HUDEP-2 (cell line): ENCODE data around the gene GRID2.

Experiments used
- DNase-seq, 76 experiments: peaks; one replicate each; lab custom pipeline; 2025; ENCODE audit not compliant: unreplicated experiment in 76 of 76; lab: John Stamatoyannopoulos, UW

Gene GRID2

DNA sequence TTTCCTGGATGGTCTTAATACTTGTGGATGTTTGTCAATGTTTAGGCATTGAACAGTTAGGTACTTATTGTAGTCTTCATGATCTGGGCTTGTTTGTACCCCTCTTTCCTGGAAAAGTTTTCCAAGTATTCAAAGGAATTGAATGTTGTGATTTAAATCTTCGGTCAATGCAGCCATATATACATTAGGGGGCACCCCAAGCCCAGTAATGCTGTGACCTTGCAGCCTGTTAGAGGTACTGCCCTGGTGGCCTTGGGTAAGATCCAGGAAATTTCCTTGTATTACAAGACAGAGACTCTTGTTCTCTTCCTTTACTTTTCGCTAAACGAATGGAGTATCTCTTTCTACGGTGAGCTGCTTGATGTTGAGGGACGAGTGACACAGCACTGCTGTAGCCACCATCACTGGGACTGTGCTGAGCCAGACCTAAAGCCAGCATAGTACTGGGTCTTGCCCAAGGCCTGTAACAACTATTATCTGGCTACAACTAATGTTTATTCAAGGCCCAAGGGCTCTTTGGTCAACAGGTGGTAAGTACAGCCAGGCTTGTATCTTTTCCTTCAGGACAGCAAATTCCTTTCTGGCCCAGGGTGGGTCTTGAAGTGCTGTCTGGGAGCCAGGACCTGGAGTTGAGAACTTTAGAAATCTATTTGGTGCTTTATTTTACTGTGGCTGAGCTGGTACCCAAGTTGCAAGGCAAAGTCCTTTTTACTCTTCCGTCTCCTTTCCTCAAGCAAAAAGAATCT is 1406.5 kb downstream of the GRID2 start:
- DNase-seq = no peak

DNA sequence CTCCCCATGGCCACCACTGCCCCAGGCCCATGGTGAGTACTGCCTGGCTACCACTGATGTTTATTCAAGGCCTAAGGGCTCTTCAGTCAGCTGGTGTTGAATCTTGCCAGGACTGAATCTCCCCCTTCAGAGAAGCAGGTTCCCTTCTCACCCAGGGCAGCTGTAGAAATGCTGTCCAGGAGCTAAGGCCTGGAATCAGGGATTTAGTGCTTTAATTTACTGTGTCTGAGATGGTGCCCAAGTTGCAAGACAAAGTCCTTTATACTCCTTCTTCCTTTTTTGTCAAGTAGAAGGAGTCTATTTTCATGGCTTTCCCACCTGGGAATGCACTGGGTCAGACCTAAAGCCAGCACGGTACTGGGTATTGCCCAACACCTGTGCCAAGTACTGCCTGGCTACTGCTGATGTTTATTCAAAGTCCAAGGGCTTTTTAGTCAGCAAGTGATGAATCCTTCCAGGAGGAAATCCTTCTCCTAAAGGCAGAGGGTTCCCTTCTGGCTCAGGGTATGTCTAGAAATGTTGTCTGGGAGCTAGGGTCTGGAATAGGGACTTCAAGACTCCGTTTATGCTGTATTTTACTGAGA is 1407.2 kb downstream of the GRID2 start:
- DNase-seq = no peak

DNA sequence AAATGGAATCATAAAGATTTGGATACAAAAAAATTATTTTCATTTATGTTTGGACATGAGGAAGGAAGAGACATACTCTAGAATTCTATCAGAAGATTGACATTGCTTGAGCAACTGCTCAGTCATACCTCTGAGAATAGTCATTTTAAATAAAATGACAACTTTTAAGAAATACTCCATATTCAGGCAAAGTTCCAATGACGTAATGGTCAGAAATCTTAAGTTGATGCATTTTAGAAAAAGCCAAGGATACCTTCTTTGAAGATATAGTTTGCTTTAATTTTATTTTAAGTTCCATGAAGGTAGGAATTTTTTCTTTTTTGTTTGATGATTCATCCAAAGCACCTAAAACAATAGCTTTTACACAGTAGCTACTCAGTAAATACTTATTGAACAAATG is 1414.5 kb downstream of the GRID2 start:
- DNase-seq = no peak

- DNase-seq = no peak
Observed at GRCh38 chr4:93719552-93719951, 1415.8 kb downstream of the GRID2 start.

GRCh38 chr4:93722446-93722845 is 1418.7 kb downstream of the GRID2 start:
- no peak for DNase-seq

GRCh38 chr4:93730251-93730650 is 1426.5 kb downstream of the GRID2 start:
- DNase-seq = no peak

GRCh38 chr4:93730760-93731159 is 1427.0 kb downstream of the GRID2 start:
- no peak for DNase-seq

DNA sequence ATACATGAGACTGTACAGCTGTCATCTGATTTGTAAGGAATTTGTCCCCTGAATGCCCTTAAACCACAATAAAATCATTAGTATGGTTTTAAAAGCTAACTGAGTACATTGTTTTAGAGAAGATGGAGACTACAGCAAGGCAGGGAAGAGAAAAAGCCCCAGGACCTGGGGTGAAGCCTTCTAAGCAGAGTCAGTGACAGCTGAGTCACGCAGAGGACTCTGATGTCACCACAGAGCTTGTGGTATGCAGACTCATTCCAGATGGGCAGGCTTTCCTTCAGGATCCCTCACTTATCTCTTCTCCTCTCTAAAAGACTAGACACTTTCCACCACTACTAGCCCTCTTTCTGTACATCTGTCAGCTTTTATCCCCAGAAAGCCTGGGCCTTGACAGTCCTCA is 1427.7 kb downstream of the GRID2 start:
- DNase-seq = no peak

GRCh38 chr4:93732509-93732908 is 1428.7 kb downstream of the GRID2 start:
- DNase-seq = no peak

DNA sequence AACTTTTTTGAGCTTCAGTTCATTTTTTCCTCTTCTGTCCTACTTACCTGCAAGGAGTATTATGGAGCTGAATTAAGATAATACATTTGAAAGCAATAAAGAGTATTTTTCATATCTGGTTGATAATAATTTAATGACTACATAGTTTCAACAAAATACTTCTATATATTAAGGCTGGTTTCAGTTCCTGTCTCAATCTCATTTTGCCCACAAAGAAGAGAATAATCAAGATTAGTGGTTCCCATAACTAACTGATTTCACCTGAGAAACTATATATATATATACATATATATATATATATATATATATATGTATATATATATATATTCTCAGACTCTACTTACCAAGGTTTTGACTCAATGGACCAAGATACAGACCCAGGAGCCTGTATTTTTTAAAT is 1437.1 kb downstream of the GRID2 start:
- DNase-seq = no peak

- no peak for DNase-seq
Observed at GRCh38 chr4:93743022-93743421, 1439.3 kb downstream of the GRID2 start.

DNA sequence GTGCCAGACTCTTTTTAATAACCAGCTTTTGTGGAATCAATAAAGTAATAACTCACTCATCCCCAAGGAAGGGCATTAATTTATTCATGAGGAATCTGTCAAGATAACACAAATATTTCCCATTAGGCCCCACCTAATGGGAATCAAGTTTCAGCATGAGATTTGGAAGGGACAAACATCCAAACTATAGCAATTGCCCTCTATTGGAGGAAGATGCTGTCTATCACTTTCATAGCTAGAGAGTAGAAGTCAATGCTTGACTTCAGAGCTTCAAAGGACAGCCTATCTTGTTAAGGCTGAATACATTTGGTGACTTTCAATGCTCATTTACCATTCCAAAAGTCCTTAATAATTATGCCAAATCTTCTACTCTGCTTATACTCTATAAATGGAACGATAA is 1439.9 kb downstream of the GRID2 start:
- DNase-seq = no peak

- DNase-seq = no peak
Observed at GRCh38 chr4:93744961-93745360, 1441.2 kb downstream of the GRID2 start.

- no peak for DNase-seq
Observed at GRCh38 chr4:93746031-93746430, 1442.3 kb downstream of the GRID2 start.

DNA sequence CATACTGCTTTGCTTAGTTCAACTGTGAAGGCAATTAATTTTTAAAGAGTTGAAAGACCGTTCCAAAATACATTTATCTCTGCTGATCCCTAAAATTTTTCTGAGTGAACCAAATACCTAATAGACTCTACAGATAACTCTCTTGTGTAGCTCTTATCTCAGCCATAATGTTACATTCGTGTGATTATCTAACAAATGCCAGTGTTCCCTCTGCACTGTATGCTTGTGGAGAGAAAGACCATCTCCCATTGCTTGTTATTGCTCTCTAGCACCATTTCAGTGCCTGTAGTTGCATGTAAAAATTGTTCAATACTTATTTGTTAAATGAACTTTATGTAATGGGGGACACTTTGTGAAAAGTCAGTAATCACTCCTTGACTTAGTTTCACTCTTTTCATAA is 1443.5 kb downstream of the GRID2 start:
- DNase-seq = no peak

GRCh38 chr4:93748373-93749291 is 1444.9 kb downstream of the GRID2 start:
- no peak for DNase-seq

GRCh38 chr4:93749292-93749761 is 1445.6 kb downstream of the GRID2 start:
- no peak for DNase-seq

DNA sequence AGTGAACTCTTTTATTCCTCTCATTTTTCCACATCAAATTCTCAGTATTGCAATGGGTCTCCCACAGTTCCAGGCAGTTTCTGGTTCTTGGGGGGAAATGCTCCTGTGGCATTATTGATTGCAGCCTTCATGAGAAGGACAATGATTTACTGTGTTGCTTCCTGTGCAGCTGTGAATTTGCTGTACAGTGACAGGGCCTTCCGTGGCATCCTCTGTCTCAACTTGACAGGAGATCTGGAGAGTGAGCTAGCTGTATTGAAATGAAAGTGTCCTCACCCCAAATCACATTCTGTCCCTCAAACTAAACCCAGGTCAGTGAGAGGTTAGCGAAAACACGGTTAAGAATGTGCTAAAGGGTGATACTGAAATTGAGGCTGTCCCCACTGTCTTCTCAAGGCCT is 1447.6 kb downstream of the GRID2 start:
- DNase-seq = no peak

GRCh38 chr4:93756101-93756500 is 1452.3 kb downstream of the GRID2 start:
- no peak for DNase-seq

GRCh38 chr4:93759506-93759905 is 1455.7 kb downstream of the GRID2 start:
- no peak for DNase-seq

GRCh38 chr4:93760284-93760683 is 1456.5 kb downstream of the GRID2 start:
- DNase-seq = no peak
